NCI-H748 treated with DMSO at 0.1 percent for 48 hours (cell line): ENCODE measurements around the gene GALNTL6.
A peak's percentile ranks its signal among the peaks of the same experiment; 100 is the strongest.

Experiments used
- DNase-seq: peaks from one replicate; lab custom pipeline; 2025; lab: John Stamatoyannopoulos, UW

Gene GALNTL6

DNA sequence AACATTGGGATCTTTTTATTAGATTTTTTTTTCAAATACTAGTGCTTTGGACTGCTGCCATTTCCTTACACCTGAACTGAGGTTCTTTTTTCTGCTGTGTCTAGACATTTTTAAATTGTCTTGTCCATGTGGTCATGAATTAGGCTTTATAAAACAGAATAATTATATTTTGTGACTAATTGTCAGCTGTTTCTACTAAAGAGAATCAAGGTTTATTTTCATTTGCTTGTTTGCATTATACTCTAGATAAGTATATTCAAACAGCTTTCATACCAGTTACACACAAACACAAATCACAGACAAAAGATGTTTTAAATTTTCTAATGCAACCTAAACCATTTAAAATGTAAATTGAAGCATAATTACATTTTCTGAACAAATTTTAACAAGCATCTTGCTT lies 194.7 kb downstream of the GALNTL6 start:
- peak; percentile 21 for DNase-seq

GRCh38 chr4:172009446-172010230 lies 196.4 kb downstream of the GALNTL6 start:
- DNase-seq = no peak

DNA sequence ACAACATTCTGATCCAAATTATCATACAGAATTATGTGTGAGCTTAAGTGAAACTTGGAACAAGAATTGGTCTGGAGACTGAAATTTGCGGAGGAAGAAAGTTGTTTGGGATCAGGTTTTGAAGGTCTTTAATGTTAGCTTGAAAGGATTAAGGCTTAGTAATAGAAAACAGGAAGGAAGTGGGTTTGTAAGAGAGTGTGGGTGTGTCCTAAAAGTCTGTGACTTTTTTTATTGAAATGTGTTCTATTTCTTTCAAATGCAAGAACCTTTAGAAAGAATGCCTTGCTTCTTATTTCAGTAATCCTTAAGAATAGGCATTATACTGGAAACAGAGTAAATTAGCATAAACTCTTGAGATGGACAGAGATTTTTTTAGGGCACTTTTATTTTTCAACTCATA lies 198.0 kb downstream of the GALNTL6 start:
- no peak for DNase-seq

GRCh38 chr4:172018358-172018757 lies 205.2 kb downstream of the GALNTL6 start:
- no peak for DNase-seq

- no peak for DNase-seq
Observed at GRCh38 chr4:172035562-172035961, 222.4 kb downstream of the GALNTL6 start.

GRCh38 chr4:172040766-172041165 lies 227.6 kb downstream of the GALNTL6 start:
- no peak for DNase-seq

DNA sequence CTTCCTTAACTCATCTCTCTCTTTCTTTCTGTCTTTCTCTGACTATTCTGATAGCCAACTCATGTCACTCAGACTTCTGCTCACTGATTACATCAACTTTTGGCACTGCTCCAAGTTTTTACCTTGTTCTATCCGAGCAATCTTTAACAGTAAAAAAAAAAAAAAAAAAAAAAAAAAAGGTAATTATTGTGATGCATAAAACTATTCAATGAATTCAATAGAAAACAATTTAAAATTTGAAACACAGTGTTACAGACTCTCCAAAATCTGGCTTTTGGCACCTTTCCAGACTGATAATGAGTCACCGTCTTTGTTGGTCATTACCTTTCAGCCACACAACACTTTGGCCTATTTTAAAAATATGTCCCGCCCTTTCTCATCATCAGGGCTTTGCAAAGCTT lies 229.5 kb downstream of the GALNTL6 start:
- peak; percentile 84 for DNase-seq

GRCh38 chr4:172045981-172046380 lies 232.8 kb downstream of the GALNTL6 start:
- DNase-seq = no peak

DNA sequence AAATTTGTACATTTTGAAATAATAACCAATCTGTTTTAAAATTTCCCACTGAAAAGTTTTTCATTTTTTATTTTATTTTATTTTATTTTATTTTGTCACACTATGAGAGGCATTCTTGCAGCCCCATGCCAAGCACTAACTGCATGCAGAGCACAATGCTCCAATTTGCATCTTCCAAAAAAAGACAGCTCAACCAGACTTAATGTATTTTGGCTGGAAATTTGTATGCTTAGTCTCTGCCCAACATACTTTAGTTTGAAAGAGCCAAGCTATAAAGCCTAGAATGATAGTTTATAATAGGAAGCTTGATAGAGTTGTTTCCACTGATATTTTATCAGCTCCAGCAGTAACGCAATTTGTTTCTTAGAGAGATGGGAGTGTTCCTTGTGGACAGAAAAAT lies 235.5 kb downstream of the GALNTL6 start:
- DNase-seq = no peak

DNA sequence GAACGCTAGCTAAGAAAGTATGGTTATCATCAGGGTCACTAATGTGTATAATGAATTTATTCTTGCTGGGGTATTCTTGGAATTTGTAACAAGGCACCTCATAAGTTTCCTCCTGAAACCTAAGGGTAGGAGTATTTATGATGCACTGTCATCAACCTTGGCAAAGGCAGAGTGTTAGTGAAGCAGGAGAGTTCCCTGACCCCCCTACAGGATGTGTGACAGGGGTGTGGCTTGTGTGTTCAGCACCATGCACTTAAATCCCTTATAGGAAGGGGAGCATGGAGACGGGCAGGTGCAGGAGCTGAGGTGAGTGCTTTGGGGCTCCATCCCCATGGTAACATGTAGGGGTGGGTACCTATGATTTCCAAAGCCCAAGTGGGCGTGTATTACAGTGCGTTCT lies 237.7 kb downstream of the GALNTL6 start:
- peak; percentile 69 for DNase-seq

GRCh38 chr4:172055046-172055445 lies 241.8 kb downstream of the GALNTL6 start:
- DNase-seq = no peak

GRCh38 chr4:172055498-172055897 lies 242.3 kb downstream of the GALNTL6 start:
- DNase-seq = no peak

- DNase-seq = no peak
Observed at GRCh38 chr4:172061204-172061603, 248.0 kb downstream of the GALNTL6 start.

DNA sequence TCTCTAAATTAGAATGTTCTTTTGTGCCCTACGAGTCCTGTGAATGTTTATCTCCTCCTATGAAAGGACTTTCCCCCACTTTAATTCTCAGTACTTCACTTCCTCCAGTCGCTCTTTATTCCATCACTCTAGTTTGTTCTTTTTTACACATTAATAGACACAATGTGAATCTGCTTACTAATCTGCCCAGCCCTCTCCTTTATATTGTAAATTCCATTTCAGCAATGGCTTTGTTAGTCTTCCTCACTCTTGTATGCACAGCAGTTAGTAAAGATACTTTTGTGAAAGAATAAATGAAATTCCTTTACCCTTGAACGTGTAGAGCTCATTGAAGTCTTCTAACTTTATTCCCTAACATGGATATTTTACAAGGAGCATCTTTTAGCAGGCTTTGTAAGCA lies 255.3 kb downstream of the GALNTL6 start:
- no peak for DNase-seq

DNA sequence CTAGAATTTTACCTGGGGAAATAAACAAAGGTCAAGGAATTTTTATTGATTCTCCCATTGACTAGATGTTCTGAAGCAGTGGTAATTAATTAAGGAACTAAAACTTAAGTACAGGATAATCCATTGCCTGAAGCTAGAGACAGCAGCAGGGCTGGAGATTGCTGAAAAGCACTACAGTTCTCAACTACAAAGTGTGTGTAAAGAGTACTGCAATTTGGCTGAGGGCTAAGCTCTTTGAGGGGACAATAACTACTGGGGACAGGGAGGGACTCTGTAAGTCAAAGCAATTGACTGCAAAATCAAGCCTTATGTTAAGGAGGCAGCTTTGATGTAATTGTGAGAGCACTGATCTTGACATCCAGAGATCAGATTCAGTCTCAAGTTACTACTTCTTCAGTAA lies 260.4 kb downstream of the GALNTL6 start:
- DNase-seq = no peak

- DNase-seq = no peak
Observed at GRCh38 chr4:172083272-172083671, 270.1 kb downstream of the GALNTL6 start.

- no peak for DNase-seq
Observed at GRCh38 chr4:172088556-172088955, 275.4 kb downstream of the GALNTL6 start.

DNA sequence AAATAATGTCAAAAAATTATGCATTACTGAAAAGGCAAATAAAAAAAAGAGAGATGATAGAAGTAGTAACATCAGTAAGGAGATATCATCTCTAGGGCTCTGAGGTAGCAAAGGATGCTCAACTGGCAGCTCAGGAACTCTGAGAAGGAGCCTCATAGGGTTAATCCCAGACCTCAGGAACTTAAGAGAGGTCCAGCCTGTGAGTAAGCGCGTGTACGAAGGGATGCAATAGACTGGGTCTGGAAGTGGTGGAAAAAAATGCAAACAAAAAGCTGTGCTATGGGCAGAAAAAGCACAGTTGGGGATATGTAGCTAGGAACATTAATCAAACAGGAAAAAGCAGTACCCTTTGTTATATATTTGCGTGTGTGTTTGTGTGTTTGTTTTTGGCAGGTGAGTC lies 282.0 kb downstream of the GALNTL6 start:
- peak; percentile 83 for DNase-seq

GRCh38 chr4:172096786-172097185 lies 283.6 kb downstream of the GALNTL6 start:
- DNase-seq = no peak

GRCh38 chr4:172099376-172099775 lies 286.2 kb downstream of the GALNTL6 start:
- DNase-seq = no peak

GRCh38 chr4:172103456-172103855 lies 290.3 kb downstream of the GALNTL6 start:
- no peak for DNase-seq

DNA sequence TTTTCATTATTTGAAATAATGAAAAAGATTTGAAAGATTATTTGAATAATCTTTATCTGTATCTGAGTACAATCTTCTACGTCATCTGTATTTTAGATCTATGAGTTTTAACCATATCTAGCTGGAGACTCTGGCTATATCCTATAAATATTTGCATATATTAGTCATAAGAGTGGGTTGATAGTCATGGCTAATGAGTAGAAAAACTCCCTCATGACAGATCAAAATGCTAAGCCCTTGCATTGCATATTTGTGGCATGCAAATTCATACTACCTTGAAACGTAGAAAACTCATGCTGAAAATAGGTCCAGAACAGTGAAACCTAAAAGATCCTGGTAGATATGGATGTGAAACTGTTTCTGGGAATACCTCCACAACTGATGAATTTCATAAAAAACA lies 291.3 kb downstream of the GALNTL6 start:
- DNase-seq = no peak

- DNase-seq = no peak
Observed at GRCh38 chr4:172105918-172106317, 292.7 kb downstream of the GALNTL6 start.

- no peak for DNase-seq
Observed at GRCh38 chr4:172109466-172109865, 296.3 kb downstream of the GALNTL6 start.
